K562 (cell line): ENCODE data around the gene LY6G6D. TPM values are rescaled to one million over a fixed set of nuclear protein-coding genes. Genes with fewer than 3 reads are reported as not detected.

Source experiments
- ARHGAP35 ChIP-seq: fragments of 450-650 bp; IDR thresholded peaks from 2 replicates; pipeline ENCODE4 v1.6.1; 2018; ENCODE audit not compliant: partially characterized antibody
- BRCA1 ChIP-seq, 2 experiments: fragments of 450-650 bp in 1 of 2; sonication (generic) in 1 of 2; formaldehyde crosslinking in 1 of 2; IDR thresholded peaks; 2 replicates each; pipeline versions ENCODE4 v1.5.0 to v1.6.1; 2017 to 2020; ENCODE audit warnings: mild to moderate bottlenecking in 1 of 2, missing genetic modification reagents in 1 of 2
- ELF2 ChIP-seq: fragments of 250-450 bp; sonication (Bioruptor Pico); IDR thresholded peaks from 2 replicates; pipeline ENCODE4 v1.5.0; 2021; ENCODE audit warnings: mild to moderate bottlenecking
- MAX ChIP-seq: sonication (generic); formaldehyde crosslinking; IDR thresholded peaks from 2 replicates; pipeline ENCODE4 v1.9.0; 2022; ENCODE audit warnings: mild to moderate bottlenecking, missing genetic modification reagents
- MYNN ChIP-seq, 2 experiments: sonication (generic); formaldehyde crosslinking in 1 of 2; IDR thresholded peaks; 2 replicates each; pipeline versions ENCODE4 v1.5.0 to v1.6.1; 2016 to 2020; ENCODE audit warnings: antibody characterized with exemption in 1 of 2, missing genetic modification reagents in 1 of 2
- PML ChIP-seq: IDR thresholded peaks from 2 replicates; pipeline ENCODE4 v1.6.1; 2012; ENCODE audit warnings: low read length, inconsistent platforms
- SMARCC2 ChIP-seq: fragments of 450-650 bp; IDR thresholded peaks from 2 replicates; pipeline ENCODE4 v1.6.1; 2017; ENCODE audit warnings: antibody characterized with exemption, moderate library complexity, mild to moderate bottlenecking, low read depth
- SREBF1 ChIP-seq: fragments of 150-350 bp; IDR thresholded peaks from 2 replicates; pipeline ENCODE4 v1.6.1; 2014; ENCODE audit warnings: antibody characterized with exemption, low read depth, low read length, borderline replicate concordance
- TCF3 ChIP-seq: sonication (generic); formaldehyde crosslinking; IDR thresholded peaks from 2 replicates; pipeline ENCODE4 v1.4.0; 2020; ENCODE audit warnings: mild to moderate bottlenecking, missing genetic modification reagents
- WHSC1 ChIP-seq: IDR thresholded peaks from one replicate; pipeline ENCODE4 v1.6.1; 2012; ENCODE audit warnings: low read length, control low read depth, inconsistent platforms
- ZBTB9 ChIP-seq: fragments of 450-650 bp; formaldehyde crosslinking; IDR thresholded peaks from 2 replicates; pipeline ENCODE4 v1.4.0; 2020; ENCODE audit warnings: mild to moderate bottlenecking, moderate library complexity
- ZNF23 ChIP-seq: fragments of 250-450 bp; sonication (Bioruptor Pico); IDR thresholded peaks from 2 replicates; pipeline ENCODE4 v1.4.0; 2020; ENCODE audit warnings: mild to moderate bottlenecking
- ZNF592 ChIP-seq: fragments of 450-650 bp; IDR thresholded peaks from 2 replicates; pipeline ENCODE4 v1.6.1; 2017; ENCODE audit warnings: antibody characterized with exemption, mild to moderate bottlenecking
- polyA plus RNA-seq, 8 experiments: library from polyadenylated mRNA; depleted of rRNA in 4 of 8; stranded (reverse) in 5 of 8; unstranded in 3 of 8; fragments of >200 nt; fragmentation: Nextera tagmentation in 2 of 8; fragmentation: Illumina TruSeq in 1 of 8; extraction: Ambion mirVana in 2 of 8; extraction: Trizol in 1 of 8; gene quantifications; 2 replicates each; pipeline versions ENCODE4 v1.2.1 to v1.2.3, GENCODE V29; 2011 to 2014; ENCODE audit warnings: inconsistent platforms in 1 of 8, missing spikeins in 1 of 8
- total RNA-seq, 7 experiments: library from RNA; depleted of rRNA in 6 of 7; stranded (reverse); fragments of >200 nt in 6 of 7; fragmentation: Illumina TruSeq in 2 of 7; extraction: Trizol in 2 of 7; gene quantifications; 2 replicates each; pipeline versions ENCODE4 v1.2.1 to v1.2.3, GENCODE V29; 2011 to 2021; ENCODE audit warnings: low replicate concordance in 1 of 7
- TF ChIP-seq, protein P1 (sequence below): fragments of 250-450 bp; sonication (Bioruptor Pico); IDR thresholded peaks from 2 replicates; pipeline ENCODE4 v1.5.0; 2020; ENCODE audit warnings: mild to moderate bottlenecking, borderline replicate concordance
- TF ChIP-seq, protein P2 (sequence below), 3 experiments: fragments of 200-800 bp in 1 of 3; fragments of 250-450 bp in 1 of 3; fragments of 450-650 bp in 1 of 3; sonication (Bioruptor Pico) in 1 of 3; sonication (Bioruptor generic) in 1 of 3; formaldehyde crosslinking in 1 of 3; IDR thresholded peaks; 2 replicates each; pipeline versions ENCODE4 v1.6.1 to v1.8.0; 2016 to 2022; ENCODE audit warnings: mild to moderate bottlenecking in 2 of 3, missing genetic modification characterization in 2 of 3, missing compliant biosample characterization in 1 of 3, moderate library complexity in 1 of 3

The LY6G6D gene
- total and polyA plus RNA-seq, 9 of the 15 experiments (the other 6 are each of a cell fraction or from before 2014, with no cell fraction given) = 0.30 to 0.38 TPM; not detected in 7

- TF ChIP-seq ZNF23 (CRISPR knock-in tag) = peak; percentile 10; the same call in 1 of the 2 replicates
- 0 out of 2 replicates have a peak, but pooled peaks have one; percentile 21 for TF ChIP-seq ELF2
- TF ChIP-seq ARHGAP35 = peak; percentile 85
- TF ChIP-seq, protein P1, sequence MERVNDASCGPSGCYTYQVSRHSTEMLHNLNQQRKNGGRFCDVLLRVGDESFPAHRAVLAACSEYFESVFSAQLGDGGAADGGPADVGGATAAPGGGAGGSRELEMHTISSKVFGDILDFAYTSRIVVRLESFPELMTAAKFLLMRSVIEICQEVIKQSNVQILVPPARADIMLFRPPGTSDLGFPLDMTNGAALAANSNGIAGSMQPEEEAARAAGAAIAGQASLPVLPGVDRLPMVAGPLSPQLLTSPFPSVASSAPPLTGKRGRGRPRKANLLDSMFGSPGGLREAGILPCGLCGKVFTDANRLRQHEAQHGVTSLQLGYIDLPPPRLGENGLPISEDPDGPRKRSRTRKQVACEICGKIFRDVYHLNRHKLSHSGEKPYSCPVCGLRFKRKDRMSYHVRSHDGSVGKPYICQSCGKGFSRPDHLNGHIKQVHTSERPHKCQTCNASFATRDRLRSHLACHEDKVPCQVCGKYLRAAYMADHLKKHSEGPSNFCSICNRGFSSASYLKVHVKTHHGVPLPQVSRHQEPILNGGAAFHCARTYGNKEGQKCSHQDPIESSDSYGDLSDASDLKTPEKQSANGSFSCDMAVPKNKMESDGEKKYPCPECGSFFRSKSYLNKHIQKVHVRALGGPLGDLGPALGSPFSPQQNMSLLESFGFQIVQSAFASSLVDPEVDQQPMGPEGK = 0 out of 2 replicates have a peak, but pooled peaks have one; percentile 29
- TF ChIP-seq ZBTB9 (CRISPR knock-in tag) = peak; percentile 19; the same call in 1 of the 2 replicates
- TF ChIP-seq ZNF592 = no peak
- TF ChIP-seq, protein P2, sequence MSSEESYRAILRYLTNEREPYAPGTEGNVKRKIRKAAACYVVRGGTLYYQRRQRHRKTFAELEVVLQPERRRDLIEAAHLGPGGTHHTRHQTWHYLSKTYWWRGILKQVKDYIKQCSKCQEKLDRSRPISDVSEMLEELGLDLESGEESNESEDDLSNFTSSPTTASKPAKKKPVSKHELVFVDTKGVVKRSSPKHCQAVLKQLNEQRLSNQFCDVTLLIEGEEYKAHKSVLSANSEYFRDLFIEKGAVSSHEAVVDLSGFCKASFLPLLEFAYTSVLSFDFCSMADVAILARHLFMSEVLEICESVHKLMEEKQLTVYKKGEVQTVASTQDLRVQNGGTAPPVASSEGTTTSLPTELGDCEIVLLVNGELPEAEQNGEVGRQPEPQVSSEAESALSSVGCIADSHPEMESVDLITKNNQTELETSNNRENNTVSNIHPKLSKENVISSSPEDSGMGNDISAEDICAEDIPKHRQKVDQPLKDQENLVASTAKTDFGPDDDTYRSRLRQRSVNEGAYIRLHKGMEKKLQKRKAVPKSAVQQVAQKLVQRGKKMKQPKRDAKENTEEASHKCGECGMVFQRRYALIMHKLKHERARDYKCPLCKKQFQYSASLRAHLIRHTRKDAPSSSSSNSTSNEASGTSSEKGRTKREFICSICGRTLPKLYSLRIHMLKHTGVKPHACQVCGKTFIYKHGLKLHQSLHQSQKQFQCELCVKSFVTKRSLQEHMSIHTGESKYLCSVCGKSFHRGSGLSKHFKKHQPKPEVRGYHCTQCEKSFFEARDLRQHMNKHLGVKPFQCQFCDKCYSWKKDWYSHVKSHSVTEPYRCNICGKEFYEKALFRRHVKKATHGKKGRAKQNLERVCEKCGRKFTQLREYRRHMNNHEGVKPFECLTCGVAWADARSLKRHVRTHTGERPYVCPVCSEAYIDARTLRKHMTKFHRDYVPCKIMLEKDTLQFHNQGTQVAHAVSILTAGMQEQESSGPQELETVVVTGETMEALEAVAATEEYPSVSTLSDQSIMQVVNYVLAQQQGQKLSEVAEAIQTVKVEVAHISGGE (CRISPR knock-in tag; IDR thresholded peaks at IDR 0.05) = peak in 1 of 3 experiments; percentile 14; a peak in 1 of 6 replicates
- TF ChIP-seq SREBF1 = no peak
- TF ChIP-seq PML = peak; percentile 65; the same call in 1 of the 2 replicates
- no peak for TF ChIP-seq MYNN (IDR thresholded peaks at IDR 0.05)
- TF ChIP-seq MYNN (CRISPR knock-in tag; IDR thresholded peaks at IDR 0.05) = no peak
- TF ChIP-seq TCF3 = 0 out of 2 replicates have a peak, but pooled peaks have one; percentile 8
- no peak for TF ChIP-seq WHSC1
- TF ChIP-seq SMARCC2 = peak; percentile 86
- peak; percentile 59 for TF ChIP-seq MAX (CRISPR knock-in tag)
- no peak for TF ChIP-seq BRCA1 (IDR thresholded peaks at IDR 0.05)
- TF ChIP-seq BRCA1 (CRISPR knock-in tag; IDR thresholded peaks at IDR 0.05) = no peak
Observed at GRCh38 chr6:31734821-31735406, 19.8 kb downstream of the LY6G6D start (continued).
